Stimulated activated CD4-positive, alpha-beta T cell treated with anti-CD3 and anti-CD28 coated beads, Interleukin-4, amount 100 ng/mL, for 1 hour (primary cell): Measurements from ENCODE around the gene C17orf100.
"Not testable (repeated sequence)": the region's sequence is repeated elsewhere in the genome, so short reads cannot be mapped to it uniquely, and the experiment has no call there.

Source experiments
- DNase-seq: peaks from one replicate; pipeline ENCODE4 v3.0.0-alpha.2; 2020

The C17orf100 gene

GRCh38 chr17:6669479-6670212 lies 18.1 kb downstream of the C17orf100 start:
- no peak for DNase-seq

DNA sequence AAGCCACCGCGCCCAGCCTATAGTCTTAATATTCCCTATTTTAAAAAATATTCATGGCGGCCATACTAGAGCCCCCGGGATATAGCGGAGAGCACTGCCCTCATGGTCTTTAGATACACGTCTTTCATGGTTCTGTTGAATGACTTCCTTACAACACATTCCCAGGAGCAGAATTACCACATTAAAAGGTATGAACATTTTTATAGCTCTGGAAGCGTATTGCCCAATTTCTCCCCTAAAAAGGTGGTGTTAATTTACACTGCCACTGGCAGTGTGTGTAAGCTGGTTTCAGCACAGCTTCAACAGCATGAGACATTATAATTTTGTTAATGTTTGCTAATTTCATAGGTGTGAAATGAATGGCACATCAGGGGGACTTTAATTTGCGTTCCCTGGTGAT lies 19.0 kb downstream of the C17orf100 start:
- no peak for DNase-seq

DNA sequence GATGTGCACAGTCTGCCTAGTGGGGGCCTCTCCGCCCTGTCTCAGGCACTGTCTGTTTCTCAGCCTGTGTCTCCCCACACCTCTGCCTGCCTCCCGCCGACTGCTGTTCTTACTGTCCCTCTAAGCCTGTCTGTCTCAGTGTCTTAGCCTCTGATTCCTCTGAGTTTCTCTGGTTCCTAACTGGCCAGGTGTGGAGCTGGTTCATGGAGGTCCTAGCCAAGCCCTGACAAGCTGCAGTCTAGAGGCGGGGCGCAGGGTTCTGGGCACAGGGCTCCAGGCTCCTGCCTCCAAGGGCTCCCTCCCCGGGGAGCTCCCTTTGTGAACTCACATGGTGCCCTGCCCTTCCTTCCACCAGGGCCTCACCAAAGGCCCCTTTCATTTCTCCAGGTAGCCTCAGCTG lies 19.4 kb downstream of the C17orf100 start:
- DNase-seq, result no peak

- DNase-seq, result no peak
Observed at GRCh38 chr17:6671431-6671830, 19.9 kb downstream of the C17orf100 start.

GRCh38 chr17:6674586-6674985 lies 23.0 kb downstream of the C17orf100 start:
- DNase-seq, result no peak

- no peak for DNase-seq
Observed at GRCh38 chr17:6675201-6675825, 23.8 kb downstream of the C17orf100 start.

- DNase-seq, result no peak
Observed at GRCh38 chr17:6676802-6677157, 25.2 kb downstream of the C17orf100 start.

- no peak for DNase-seq
Observed at GRCh38 chr17:6677158-6677831, 25.7 kb downstream of the C17orf100 start.

- no peak for DNase-seq
Observed at GRCh38 chr17:6677946-6678345, 26.4 kb downstream of the C17orf100 start.

GRCh38 chr17:6679241-6679640 lies 27.7 kb downstream of the C17orf100 start:
- DNase-seq, result no peak

GRCh38 chr17:6681176-6681575 lies 29.6 kb downstream of the C17orf100 start:
- no peak for DNase-seq

DNA sequence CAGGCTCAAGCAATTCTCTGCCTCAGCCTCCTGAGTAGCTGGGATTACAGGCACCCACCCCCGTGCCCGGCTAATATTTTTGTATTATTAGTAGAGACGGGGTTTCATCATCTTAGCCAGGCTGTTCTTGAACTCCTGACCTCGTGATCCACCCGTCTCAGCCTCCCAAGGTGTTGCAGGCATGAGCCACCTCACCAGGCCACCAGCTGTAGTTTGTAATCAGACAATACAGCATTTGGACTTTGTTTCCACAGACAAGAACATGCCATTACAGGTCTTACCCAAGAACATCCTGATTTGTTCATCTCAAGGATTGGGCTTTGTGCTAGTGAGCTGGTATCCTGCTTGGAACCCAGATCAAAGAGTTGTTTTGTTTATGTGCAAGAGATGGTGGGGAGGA lies 30.1 kb downstream of the C17orf100 start:
- DNase-seq, result no peak

- DNase-seq, result no peak
Observed at GRCh38 chr17:6682339-6682738, 30.8 kb downstream of the C17orf100 start.

DNA sequence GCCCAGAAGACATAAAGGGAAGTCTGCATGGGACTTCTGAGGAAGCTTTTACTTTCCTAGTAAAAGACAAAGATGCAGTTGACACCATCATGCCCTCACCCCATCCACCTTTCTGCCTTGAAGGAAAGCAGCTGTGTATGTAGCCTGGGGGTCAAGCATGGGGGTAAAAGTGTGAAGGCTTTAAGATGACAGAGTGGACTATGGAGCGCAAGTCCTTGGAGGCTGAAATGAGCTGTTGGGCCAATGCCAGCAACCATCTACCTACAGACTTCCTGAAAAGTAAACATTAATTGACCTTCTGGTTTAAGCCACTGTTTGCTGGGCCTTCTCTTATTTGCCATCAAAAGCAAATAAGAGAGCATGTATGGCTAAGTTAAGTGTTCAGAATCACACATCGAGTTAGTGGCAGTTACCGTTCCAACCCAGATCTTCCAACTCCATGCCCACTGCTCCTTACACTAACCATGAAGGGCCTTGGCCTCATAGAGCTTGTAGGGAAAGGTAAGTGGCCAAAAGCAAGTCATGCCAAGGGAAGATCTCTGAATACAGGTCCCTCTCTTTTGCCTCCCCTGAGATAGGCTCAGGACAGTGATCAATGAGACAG lies 31.6 kb downstream of the C17orf100 start:
- no peak for DNase-seq

DNA sequence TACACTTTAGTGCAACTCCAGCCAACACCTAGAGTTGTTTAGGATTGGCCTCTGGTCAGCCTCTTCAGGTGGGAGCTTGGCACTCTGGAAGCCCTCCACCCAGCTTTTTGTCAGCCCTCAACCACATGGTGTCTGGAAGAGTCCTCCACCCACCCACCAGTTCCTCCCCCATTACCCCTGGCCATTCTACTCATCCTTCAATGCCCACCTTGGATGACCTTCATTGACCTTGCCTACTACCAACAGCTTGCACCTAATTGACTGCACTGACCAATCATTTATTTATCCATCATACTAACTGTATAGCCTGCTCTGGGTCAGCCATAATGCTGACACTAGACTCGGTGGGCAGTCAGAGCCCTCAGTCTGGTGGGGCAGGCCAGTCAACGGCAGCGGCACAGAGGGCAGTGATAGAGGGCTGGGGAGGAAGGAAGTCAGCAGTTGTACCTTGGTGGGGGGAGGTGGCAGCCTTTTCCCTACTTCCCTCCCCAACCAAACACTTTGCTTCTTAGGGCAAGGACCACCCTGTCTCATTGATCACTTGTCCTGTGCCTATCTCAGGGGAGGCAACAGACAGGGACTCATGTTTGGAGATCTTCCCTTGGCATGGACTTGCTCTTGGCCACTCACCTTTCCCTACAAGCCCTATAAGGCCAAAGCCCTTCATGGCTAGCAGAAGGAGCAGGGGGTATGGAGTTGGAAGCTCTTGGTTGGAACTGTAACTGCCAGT lies 32.3 kb downstream of the C17orf100 start:
- no peak for DNase-seq

GRCh38 chr17:6684460-6684783 lies 32.9 kb downstream of the C17orf100 start:
- DNase-seq, result no peak

DNA sequence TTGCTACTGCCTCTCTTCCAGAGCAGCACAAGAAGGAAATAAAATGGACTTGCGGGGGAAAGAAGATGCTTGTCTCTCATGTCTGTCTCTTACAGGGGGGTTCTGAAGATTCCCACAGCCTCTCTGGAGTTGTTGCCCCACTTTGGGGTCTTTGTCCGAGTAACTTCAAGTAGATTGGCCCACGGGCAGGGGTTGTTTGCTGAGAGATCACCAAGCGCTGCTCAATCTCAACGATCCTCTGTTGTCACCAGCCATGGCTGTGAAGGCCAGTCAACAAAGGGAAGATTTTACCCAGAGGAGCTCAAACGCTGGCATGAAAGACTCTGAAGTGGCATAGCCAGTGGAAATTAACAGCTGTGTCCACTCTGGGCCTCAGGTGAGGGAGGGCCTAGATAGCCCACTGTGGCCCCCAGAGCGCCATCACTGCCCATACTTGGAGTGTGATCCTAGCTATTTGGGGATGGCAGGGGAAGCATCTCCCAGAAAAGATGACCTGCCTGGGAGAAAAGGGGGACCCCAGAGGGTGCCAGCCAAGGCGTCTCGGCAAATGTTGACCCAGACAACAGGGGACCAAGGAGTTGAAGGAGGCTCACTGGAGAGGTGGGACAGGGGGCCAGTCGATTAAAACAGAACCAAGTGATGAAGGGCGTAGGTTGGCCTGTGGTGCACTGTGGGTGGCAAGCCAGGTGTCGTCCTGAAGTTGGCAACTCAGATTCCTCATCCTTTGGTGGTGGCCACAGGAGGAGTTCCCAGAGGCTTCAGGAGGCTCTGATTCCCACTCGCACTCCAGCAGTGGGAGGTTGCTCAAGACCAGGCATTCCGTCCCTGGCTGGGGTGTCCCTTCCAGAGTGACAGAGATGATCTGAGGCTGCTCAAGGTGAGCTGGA lies 33.6 kb downstream of the C17orf100 start:
- DNase-seq, result no peak

- DNase-seq, result no peak
Observed at GRCh38 chr17:6686026-6686425, 34.5 kb downstream of the C17orf100 start.

- DNase-seq, result no peak
Observed at GRCh38 chr17:6688944-6689343, 37.4 kb downstream of the C17orf100 start.

DNA sequence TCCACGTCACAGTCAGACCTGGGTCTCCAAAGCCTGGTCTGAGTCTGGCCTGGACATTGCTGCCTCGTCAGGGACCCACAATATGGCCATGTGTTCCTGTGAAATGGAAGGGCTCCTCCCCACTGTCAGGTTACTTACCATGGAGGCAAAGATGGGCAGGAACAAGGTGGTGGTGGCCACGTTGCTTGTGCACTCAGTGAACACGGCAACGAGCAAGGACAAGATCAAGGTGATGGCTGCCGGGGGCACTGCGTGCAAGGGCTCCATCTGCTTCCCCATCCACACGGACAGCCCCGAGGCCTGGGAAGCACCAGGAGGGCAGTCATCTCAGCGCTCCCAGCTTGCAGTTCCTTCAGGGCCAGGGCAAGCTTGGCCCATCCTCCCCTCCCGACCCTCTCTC lies 39.1 kb downstream of the C17orf100 start:
- DNase-seq, result no peak

- DNase-seq, result no peak
Observed at GRCh38 chr17:6691546-6691945, 40.0 kb downstream of the C17orf100 start.

DNA sequence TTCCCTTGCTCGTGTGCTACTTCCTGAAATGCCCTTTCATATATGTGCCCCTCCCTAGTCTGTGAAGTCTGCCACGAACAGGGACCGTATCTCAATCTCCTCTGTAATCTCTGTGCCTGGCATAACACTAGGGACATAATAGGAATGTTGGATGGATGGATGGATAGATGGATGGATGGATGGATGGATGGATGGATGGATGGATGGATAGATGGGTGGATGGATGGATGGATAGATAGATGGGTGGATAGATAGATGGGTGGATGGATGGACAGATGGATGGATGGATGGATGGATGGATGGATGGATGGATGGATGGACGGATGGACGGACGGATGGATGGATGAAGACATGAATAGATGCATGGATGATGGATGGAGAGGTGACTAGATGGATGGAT lies 40.4 kb downstream of the C17orf100 start:
- not testable (repeated sequence) for DNase-seq
